SK-N-DZ (cell line): ENCODE results near the gene KCNMA1. TPM values are rescaled to one million over a fixed set of nuclear protein-coding genes. Genes with fewer than 3 reads are reported as not detected.
"Not testable (repeated sequence)": the region's sequence is repeated elsewhere in the genome, so short reads cannot be mapped to it uniquely, and the experiment has no call there.

Experiments
- DNase-seq: peaks from one replicate; pipeline ENCODE4 v3.0.0-alpha.2; 2015; ENCODE audit warnings: low spot score
- polyA plus RNA-seq, 2 experiments: library from polyadenylated mRNA; depleted of rRNA; stranded (reverse); fragments of >200 nt; gene quantifications; 2 replicates each; pipeline ENCODE4 v1.2.3, GENCODE V29; 2014

Gene KCNMA1
- polyA plus RNA-seq (2014; cell fraction: cytosol; rRNA removed): 2.3 and 2.7 TPM in 2 replicates
- polyA plus RNA-seq (2014; cell fraction: nucleus; rRNA removed): 3.3 and 5.0 TPM in 2 replicates

GRCh38 chr10:77637532-77638320 lies at the start of gene KCNMA1:
KCNMA1 (minus strand) TSS chr10:77637808.
- DNase-seq: no peak

DNA sequence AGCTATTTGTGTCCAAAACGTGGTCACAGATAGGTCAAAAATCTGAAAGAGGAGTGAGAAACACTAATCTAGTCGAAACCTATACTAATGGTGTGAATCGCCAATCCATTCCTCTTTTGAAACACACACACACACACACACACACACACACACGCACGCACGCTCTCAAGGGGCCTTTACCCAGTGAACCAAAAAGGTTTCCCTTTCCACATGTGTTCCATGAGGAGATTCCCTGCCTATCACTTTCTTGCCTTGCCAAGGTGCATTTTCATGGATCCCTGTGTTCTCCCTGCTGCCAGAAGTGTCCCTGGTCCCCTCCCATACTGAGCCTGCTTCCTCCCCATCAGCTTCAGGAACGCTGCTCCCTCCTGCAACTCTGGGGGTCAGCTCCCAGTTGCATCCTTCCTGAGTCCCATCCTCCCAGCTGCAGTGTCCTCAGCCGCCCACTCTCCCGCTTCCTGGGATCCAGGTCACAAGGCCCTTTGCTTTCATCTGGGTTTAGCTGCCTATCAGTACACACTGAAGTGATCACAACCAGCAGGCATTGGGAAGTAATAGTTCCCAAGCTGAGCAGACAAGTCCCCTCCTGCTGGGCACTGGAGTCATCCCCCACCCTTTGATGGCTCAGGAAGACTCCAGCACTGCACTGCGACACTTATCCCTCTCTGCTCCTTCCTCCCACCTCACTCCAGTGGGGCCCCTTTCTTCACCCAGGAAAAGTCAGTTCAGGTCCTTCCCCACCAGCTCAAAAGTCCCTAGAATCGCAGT lies 49.2 kb upstream of the KCNMA1 start:
- DNase-seq: no peak

DNA sequence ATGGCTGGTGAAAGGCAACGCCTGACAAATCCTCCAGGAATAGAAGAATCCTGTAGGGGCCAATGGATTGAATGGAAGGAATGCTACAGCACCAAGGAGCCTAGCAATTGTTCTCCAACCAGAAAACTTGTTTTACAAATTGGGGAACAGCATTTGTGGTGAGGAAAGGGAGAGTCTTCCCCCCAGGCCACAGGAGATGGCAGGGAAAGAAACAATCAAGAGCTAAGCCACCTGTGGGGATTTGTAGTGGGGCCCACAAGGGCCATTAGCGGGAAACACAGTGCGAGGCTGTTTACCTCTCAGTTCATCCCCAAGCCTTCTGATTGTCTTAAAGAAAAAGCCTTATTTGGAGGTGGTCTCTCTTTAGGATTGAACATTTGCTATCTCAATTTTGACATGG lies 48.5 kb upstream of the KCNMA1 start:
- DNase-seq: no peak

- DNase-seq: no peak
These were observed 47.8 kb upstream of the KCNMA1 start for GRCh38 chr10:77685432-77685831.

- DNase-seq: not testable (repeated sequence)
These were observed 45.5 kb upstream of the KCNMA1 start for GRCh38 chr10:77683088-77683432.

GRCh38 chr10:77682393-77683087 lies 44.9 kb upstream of the KCNMA1 start:
- no peak for DNase-seq

DNA sequence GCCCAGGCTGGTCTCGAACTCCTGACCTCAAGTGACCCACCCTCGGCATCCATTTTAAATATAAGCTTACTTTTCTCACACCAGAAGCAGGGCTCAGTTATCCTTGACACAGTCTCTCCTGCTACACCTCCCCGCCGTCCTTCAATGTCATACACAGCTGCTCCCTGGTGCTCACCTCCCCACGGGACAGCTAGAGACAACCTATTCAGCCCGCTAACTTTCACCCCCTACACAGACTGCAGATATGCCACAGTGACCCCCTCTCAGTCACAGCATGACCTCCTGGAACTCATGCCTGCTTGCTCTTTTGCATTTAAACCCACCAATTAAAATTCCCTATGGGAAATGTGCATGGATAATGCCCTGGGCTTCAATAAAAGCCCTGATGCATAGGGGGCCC lies 44.2 kb upstream of the KCNMA1 start:
- DNase-seq: no peak

DNA sequence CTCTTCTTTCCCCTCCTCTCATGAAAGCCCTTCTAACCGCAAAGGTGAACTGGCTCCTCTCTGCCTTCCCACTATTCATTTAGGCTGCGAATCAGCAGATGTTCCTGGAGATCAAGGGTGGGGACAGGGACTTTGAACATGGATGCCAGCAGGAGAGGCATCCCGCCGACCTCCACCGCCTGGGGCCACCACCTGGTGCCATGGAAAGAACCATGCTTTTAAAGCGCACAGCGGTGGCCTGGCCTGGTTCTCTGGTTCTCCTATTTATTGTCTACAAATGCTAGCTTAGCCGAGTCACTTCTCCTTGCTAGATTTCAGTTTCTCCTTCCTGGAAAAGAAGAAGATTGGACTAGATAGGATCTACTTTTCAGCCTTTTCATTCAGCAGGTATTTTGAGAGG lies 43.2 kb upstream of the KCNMA1 start:
- DNase-seq: no peak

DNA sequence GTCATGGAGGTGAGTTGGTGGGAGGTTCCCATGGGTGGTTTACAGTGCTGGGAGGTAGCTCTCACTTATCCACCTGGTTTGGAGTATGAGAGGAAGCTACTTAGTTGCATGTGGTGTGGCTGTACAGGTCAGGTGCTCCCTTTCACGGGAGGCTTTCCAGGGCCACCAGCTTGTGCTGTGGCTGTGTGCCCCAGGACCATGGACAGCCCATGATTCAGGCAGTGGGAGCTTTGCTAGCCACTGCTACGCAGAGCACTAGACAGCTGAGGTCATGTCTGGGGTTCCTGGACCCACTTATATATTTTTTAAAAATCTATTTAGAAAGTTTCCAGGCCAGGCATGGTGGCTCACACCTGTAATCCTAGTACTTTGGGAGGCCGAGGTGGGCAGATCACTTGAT lies 42.5 kb upstream of the KCNMA1 start:
- DNase-seq: no peak

GRCh38 chr10:77679217-77679616 lies 41.6 kb upstream of the KCNMA1 start:
- DNase-seq: no peak

DNA sequence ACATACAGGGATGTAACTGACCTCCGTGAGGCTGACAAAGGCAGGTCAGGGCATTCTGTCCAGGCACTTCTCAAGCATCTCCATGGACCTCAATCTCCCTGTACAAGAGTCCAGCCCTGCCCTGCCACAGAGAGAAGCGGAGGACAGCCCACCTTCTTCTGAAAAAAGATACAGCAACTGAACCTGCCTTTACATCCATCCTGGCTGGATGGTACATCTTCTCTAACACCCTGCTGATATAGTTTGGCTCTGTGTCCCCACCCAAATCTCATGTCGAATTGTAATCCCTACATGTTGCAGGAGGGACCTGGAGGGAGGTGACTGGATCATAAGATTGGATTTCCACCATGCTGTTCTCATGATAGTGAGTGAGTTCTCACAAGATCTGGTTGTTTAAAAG lies 40.5 kb upstream of the KCNMA1 start:
- no peak for DNase-seq

DNA sequence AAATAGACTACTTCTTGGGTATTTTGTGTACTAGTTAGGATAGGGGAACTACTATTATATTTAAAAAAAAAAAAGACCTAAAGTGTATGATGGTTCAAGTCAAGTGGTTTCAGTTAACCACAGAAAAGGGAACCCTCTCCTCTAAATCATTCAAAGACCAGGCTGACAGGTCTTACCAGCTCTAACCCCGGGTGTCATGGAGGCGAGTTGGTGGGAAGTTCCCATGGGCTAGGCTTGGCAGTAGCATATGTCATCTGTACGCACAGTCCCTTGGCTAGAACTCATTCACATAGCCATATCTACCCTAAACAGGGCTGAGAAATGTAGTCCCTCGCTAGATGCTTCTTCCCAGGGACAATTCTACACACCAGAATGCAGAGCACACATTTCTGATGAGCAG lies 37.7 kb upstream of the KCNMA1 start:
- DNase-seq: no peak

- no peak for DNase-seq
These were observed 36.0 kb upstream of the KCNMA1 start for GRCh38 chr10:77673515-77674140.

DNA sequence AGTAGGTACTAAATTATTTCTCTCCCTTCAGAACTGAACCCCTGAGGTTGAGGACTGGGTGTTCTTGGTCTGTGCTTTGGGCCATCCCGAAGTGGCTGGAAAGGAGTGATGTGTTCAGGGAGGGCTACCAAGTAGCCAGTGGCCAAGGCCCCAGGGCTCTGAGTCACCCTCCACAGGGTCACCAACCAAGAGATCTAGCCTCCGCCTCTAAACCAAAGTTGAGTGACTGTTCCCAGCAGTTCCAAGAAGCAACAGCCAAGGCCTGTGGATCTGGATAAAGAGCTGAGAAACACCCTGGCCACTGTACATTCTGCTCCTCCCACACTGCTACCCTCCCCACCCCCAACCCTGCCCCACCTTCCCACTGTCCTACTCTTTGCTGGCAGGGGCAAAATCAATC lies 35.5 kb upstream of the KCNMA1 start:
- DNase-seq: no peak

DNA sequence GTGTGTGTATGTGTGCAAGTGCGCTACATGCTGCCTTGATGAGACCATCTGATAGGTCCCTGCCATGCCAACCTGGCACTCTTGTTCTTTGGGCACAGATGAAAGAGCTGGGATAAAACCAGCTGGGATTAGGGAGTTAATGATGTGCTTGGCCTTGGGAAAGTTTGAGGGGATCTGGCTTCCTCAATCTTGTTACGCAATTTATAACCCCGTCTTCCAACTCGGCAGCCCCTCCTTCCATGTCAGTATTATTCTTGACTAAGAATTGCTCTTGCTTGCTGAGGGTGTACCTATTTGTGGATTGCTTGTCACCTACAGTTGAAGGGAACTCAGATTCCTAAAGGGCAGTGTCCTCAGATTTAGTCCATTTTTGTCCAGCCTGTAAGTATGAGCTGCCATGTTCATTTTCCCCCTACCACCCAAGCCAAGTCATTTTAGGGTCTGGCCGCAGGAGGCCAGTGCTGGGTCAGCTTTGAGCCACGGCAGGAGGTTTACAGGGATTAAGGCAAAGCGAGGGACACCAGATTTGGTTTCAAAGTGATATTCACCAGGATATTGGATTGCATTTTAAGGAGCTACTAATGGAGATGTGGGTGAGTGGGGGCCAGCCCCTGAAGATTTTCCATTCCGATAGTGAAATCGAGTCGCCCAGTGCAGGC lies 34.1 kb upstream of the KCNMA1 start:
- peak; percentile 47 for DNase-seq

DNA sequence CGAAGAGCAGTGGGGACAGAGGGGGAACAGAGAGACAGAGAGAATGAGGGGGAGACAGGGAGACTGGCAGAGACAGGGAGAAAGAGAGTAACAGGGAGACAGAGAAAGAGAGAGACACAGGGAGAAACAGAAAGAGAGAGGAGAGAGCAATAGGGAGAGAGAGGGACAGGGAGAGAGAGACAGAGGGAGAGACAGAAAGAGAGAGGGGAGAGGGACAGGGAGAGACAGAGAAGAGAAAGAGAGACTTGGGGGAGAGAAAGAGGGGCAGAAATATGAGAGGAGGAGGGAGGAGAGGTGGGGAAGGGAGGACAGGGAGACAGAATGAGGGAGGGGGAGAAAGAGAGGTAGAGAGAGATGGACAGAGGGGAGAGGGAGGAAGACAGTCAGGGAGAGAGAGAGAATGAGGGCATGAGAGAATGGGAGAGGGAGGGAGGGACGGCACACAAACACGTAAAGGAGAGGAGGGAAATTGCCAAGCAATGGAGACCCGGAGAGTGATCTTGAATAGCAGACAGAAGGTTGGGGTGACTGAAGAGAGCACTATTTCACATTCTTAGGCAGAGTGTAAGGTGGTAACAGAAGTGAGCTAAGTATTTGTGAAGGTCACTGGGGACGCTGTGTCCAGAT lies 33.3 kb upstream of the KCNMA1 start:
- DNase-seq: no peak

- DNase-seq: no peak
These were observed 32.3 kb upstream of the KCNMA1 start for GRCh38 chr10:77669892-77670291.

DNA sequence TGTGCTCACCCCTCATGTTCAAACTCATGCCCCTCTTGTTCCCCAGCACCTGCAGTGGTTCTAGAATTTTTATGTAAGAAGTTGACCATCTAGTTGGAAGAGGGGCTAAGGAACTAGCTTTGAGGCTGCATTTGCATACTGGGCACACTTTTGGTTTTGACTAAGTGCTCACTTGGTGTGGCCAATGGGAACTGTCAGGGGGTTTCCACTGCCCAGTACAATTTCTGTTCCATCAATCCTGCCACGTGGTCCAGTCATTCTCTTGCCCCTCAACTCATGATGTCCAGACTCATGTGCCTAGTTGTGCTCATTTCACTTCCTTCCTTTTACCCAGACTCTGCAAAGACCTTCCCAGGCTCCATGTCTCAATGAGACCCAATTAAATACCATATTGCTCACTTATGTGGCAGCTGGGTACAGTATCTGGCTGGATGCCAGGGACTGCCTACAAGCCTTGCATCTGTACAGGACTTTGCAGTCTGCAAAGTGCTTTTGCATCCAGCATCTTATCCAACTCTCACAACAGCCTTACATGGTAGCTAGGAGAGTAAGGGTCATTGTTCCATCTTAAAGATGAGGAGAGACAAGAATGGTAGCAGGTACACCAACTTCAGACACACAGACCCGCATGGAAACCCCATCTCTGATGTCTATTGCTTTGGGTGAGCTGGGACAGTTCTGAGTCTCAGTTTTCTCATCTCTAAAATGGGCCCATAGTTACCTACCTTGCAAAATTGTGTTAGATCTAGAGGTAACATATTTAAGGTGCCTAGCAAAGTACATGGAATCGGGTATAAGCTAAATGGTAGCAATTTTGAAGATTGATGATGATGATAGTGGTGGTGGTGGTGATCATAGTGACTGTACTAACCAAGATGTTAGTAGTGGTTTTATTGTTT lies 30.1 kb upstream of the KCNMA1 start:
- DNase-seq: no peak

- DNase-seq: no peak
These were observed 29.2 kb upstream of the KCNMA1 start for GRCh38 chr10:77666821-77667220.

DNA sequence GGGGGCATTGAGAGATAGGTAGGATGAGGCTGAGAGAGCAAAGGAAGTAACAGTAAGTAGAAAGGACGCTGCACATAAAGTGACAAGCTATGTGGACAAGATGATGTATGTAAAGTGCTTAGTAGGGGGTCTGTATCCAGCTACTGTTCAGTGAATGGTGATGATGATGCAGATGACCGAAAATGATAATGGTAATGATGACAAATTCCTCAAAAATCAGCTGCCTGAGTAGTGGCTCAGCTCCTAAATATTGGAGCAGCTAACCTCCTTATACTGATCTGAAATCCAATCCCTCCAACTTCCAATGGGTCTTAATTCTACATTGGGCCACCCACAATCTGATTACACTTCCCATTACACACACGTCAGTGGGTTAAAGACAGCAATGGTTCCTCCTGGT lies 27.1 kb upstream of the KCNMA1 start:
- DNase-seq: no peak
